Esophagus muscularis mucosa (tissue), 4 donors: ENCODE measurements around the gene LHX4.

Experiments
- CTCF ChIP-seq, 3 experiments: fragments of 200-600 bp in 2 of 3; fragments of 450-650 bp in 1 of 3; sonication (generic) in 2 of 3; IDR thresholded peaks; one replicate each; pipeline ENCODE4 v1.5.1; 2017 to 2019; ENCODE audit warnings: antibody characterized with exemption in 3 of 3, mild to moderate bottlenecking in 2 of 3, moderate library complexity in 1 of 3
- EP300 ChIP-seq: sonication (generic); formaldehyde crosslinking; IDR thresholded peaks from one replicate; pipeline ENCODE4 v1.6.1; 2017; ENCODE audit warnings: antibody characterized with exemption
- POLR2AphosphoS5 ChIP-seq, 2 donors: sonication (generic); formaldehyde crosslinking; IDR thresholded peaks; one replicate each; pipeline ENCODE4 v1.6.1; 2017; ENCODE audit warnings: antibody characterized with exemption in 2 of 2

DNA sequence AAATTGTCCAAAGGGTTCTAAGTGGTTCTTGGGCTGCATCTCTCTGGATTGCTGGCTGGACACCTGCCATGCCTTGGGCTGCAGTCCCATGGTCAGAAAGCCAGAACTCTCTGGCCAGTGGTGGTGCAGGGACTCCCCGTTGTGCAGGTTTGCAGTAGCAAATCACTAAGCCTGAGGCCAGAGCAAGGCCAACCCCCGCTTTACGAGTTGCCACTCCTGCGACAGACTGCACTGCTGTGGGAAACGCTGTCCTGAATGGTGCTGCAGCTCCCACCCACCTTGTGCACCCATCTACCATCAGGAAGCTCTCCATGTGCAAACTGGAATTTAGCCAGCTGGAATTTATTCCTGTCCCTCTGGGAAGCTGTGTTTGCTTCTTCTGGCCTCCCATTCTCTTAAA, 45.7 kb downstream of the LHX4 start:
- TF ChIP-seq CTCF (IDR thresholded peaks at IDR 0.05) (no peak), EP300 (no peak), POLR2AphosphoS5 (IDR thresholded peaks at IDR 0.05) (no peak)
